Dendritic cell treated with granulocyte-macrophage colony-stimulating factor and Interleukin-4, amounts not matched to agents 40 ng/mL and 50 ng/mL, for 4 days (primary cell): ENCODE data around the gene ARHGAP26.
A peak's percentile ranks its signal among the peaks of the same experiment; 100 is the strongest.

Experiments used
- H3K27ac Mint-ChIP-seq: one replicate; pipeline ENCODE4 v1.8.0; 2022; ENCODE audit warnings: mild to moderate bottlenecking, mixed read lengths
- H3K27me3 Mint-ChIP-seq: one replicate; pipeline ENCODE4 v1.8.0; 2022; ENCODE audit warnings: mild to moderate bottlenecking, mixed read lengths
- H3K36me3 Mint-ChIP-seq: one replicate; pipeline ENCODE4 v1.8.0; 2022; ENCODE audit warnings: low read depth, mixed read lengths
- H3K4me1 Mint-ChIP-seq: one replicate; pipeline ENCODE4 v1.8.0; 2022; ENCODE audit warnings: low read depth, mixed read lengths
- H3K4me3 Mint-ChIP-seq: one replicate; pipeline ENCODE4 v1.8.0; 2022; ENCODE audit warnings: mild to moderate bottlenecking, moderate library complexity, mixed read lengths
- H3K9me3 Mint-ChIP-seq: one replicate; pipeline ENCODE4 v1.8.0; 2022; ENCODE audit warnings: mixed read lengths
- intact Hi-C: fragments of 100-400 bp; cut with micrococcal nuclease; formaldehyde crosslinking; loops from one replicate; pipeline ENCODE4 v1.15.0; 2022

The ARHGAP26 gene

DNA sequence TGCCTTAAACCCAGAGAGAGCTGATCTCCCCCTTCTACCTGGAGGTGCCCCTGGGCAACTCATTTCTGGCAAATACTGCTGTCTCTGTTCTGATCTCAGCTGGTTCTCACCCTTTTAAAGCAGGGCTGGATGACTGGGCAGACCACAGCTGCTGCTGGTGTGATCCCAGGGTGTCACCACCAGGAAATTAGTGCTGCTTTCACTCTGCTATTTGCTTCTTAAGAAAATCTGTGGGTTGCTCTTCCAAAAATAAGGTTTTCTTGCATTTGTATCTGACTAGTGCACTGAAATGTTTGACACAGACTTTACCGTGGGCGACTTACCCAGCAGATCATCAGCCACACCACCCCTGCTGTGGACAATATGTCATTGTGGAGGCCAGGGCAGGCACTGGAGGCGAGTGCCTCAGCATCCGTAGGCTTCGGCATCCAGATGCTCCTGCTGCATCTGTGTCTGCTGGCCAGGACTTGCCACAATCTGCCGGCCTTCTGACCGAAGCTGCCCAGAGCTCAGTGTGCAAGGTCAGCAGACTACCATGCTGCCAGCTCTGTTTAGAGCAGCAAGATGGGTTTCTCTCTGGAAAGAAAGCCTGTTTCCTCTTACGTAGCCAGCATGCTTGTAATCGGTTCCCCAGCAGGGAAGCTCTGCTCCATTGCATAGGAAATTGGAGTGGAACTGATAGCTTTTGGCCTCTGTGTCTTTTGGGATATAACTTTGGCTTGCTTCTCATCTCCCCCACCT is 13.6 kb downstream of the ARHGAP26 start:
- H3K27ac Mint-ChIP-seq: peak overlapping the region; percentile 89
- intact Hi-C loops: no loop called here

DNA sequence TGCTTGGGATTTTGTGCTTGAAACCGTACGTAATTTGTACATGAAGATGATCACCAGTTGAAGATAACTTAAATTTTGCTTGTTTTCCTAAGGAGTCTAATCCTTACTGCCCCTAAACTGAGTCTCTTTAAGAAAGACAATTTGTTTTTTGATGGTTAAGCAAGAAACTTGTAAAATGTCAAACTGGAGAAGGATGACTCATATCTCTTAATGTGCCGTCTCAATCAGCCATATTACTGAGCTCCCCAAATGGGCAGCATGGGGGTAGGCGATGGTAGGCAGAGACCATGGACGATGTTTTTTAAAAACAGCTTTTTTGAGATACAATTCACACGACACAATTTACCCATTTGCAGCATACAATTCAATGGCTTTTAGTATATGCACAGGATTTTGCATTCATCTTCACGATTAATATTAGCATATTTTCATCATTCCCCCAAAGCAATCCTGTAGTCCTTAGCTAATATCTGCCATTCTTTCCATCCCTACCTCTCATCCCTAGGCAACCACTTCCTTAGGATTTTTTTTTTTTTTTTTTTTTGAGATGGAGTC is 14.3 kb downstream of the ARHGAP26 start:
- H3K27me3 Mint-ChIP-seq: no peaks in the 10 kb centered on the region

More for the DNA sequence above, 13.6 kb downstream of the ARHGAP26 start:
- H3K9me3 Mint-ChIP-seq: no peaks in the 10 kb centered on the region
- peak overlapping the region; percentile 27 for H3K4me3 Mint-ChIP-seq
- peaks cover 27% of the 10 kb centered on the region for H3K36me3 Mint-ChIP-seq
- no peaks in the 10 kb centered on the region for H3K27me3 Mint-ChIP-seq
- peaks cover 70% of the 10 kb centered on the region for H3K4me1 Mint-ChIP-seq

DNA sequence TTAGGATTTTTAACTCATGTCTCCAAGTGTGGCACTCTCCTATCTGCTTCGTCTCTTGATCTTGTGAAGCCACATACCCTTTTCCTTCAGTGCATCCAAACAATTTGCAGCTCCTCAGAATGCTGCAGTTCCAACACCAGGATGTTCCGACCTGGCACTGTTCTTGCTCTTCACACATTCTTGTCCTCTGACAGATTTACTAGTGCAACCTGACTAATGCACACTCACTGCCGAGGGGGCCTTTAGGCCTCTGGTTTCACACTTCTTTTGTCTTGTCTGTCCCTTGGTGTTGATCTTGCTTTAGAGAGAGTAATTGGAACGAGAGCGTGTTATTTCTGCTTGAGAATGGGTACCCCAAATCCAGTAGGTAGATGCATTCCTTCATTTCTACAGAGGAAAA is 15.0 kb downstream of the ARHGAP26 start:
- peak overlapping the region; percentile 69 for H3K27ac Mint-ChIP-seq
- intact Hi-C loops: no loop called here
- H3K4me3 Mint-ChIP-seq: no peak overlapping the region
- no peaks in the 10 kb centered on the region for H3K27me3 Mint-ChIP-seq
- peaks cover 28% of the 10 kb centered on the region for H3K36me3 Mint-ChIP-seq
- H3K9me3 Mint-ChIP-seq: no peaks in the 10 kb centered on the region
- H3K4me1 Mint-ChIP-seq: peaks cover 62% of the 10 kb centered on the region

More for the DNA sequence above, 14.3 kb downstream of the ARHGAP26 start:
- Mint-ChIP-seq H3K4me3 (no peak overlapping the region), H3K36me3 (peaks cover 27% of the 10 kb centered on the region), H3K27ac (peak overlapping the region; percentile 89), H3K9me3 (no peaks in the 10 kb centered on the region), H3K4me1 (peaks cover 63% of the 10 kb centered on the region)
- intact Hi-C loops: no loop called here

DNA sequence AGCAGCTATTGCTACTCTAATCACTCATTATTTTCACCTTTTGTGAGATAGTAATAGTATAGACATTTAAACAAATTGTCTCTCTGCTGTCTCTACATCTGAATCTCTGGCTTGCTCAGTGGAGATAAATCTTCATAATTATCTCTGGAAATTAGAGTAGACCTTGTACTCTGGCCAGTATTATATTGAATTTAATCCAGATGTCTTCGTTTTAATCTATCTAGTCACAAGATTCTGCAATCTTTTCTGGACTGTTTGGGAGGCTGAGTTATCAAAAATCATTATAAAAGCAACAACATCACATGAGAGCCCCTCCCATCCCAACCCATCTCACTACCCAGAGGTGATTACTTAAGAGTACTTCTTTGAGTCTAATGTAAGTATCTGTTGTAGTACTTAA is 19.0 kb downstream of the ARHGAP26 start:
- no peaks in the 10 kb centered on the region for H3K9me3 Mint-ChIP-seq
- no peak overlapping the region for H3K27ac Mint-ChIP-seq
- H3K4me3 Mint-ChIP-seq: no peak overlapping the region
- no peaks in the 10 kb centered on the region for H3K27me3 Mint-ChIP-seq
- H3K36me3 Mint-ChIP-seq: peaks cover 37% of the 10 kb centered on the region
- H3K4me1 Mint-ChIP-seq: peaks cover 49% of the 10 kb centered on the region
- intact Hi-C loops: no loop called here

DNA sequence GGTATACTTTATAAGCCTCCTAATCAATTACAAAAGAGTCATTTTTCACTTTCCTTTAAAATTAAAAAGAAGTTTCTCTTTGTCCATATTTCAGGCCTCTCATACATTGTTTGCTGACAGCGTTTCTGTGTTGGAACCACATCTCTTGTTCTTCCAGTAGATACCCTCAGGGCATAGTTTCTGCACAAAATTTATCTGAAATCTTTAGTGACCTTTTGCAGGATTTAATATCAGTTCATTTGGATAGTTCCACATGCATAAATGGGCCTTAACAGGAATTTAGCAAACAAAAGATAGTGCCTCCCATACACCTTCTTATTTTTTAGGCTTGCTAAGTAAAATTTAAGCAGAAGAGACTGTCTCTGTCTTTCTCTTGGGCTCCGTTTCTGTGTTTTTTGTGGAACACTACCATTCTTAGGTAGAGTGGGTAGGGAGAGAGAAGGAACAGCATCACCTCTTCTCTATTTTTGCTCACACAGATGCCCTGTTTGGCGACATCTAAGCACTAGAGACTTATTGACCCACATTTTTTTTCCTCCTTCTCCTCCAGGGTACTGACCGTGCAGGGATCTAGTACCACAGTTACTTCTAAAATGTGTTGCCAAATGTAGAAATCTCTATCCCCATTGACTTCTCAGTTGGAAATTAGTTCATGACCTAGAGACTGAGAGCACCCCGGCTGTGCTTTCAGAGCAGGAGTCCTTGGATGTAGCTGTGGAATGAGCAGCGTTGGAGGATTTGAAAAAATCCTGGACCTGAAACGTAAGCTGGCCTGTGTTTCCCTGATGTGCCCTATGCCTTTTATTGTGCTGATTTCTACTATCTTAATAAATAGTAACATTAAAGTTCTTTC is 22.1 kb downstream of the ARHGAP26 start:
- H3K27me3 Mint-ChIP-seq: no peaks in the 10 kb centered on the region
- H3K9me3 Mint-ChIP-seq: no peaks in the 10 kb centered on the region
- peaks cover 22% of the 10 kb centered on the region for H3K36me3 Mint-ChIP-seq
- no peak overlapping the region for H3K4me3 Mint-ChIP-seq
- intact Hi-C loops: no loop called here
- peaks cover 56% of the 10 kb centered on the region for H3K4me1 Mint-ChIP-seq
- peak overlapping the region; percentile 87 for H3K27ac Mint-ChIP-seq

DNA sequence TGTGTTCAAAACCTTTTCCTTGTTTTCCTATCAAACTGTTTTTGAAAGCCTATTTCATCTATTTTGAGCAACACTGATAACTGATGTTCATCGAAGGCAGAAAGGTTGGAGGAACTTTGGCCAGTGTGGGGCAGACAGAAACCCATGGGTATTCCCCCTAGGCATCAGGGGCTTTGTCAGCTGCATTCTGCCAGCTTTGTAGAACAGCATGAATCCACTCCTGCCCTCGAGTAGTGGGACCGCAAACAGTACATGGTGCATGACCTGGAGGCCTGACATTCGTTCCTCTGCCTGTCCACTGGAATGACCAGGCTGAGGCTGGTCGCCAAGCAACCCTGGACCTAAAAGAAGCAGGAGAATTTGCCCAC is 22.7 kb downstream of the ARHGAP26 start:
- no peaks in the 10 kb centered on the region for H3K9me3 Mint-ChIP-seq
- peak overlapping the region; percentile 87 for H3K27ac Mint-ChIP-seq
- no peaks in the 10 kb centered on the region for H3K27me3 Mint-ChIP-seq
- peaks cover 22% of the 10 kb centered on the region for H3K36me3 Mint-ChIP-seq
- intact Hi-C loops: no loop called here
- peaks cover 60% of the 10 kb centered on the region for H3K4me1 Mint-ChIP-seq
- H3K4me3 Mint-ChIP-seq: no peak overlapping the region

DNA sequence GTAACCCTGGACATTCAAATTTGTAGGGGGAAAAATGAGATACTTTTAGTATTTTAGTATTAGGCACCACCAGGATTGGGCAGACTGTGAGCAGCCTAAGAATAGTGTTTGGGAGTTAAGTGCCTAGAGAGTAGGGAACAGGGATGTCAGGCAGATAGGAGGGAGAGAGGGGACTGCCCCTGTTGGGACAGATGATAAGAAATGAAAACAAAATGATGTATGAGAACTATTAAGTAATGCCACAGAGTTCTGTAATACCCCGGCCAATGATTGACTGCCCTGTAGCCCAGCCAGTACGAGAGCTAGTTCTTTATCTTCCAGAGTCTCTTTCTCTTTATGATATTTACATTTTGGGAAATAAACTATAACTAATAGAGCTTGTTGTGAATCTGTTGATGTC is 24.4 kb downstream of the ARHGAP26 start:
- H3K27ac Mint-ChIP-seq: peak overlapping the region; percentile 87
- H3K4me3 Mint-ChIP-seq: no peak overlapping the region
- no peaks in the 10 kb centered on the region for H3K9me3 Mint-ChIP-seq
- H3K4me1 Mint-ChIP-seq: peaks cover 76% of the 10 kb centered on the region
- intact Hi-C loops: no loop called here
- peaks cover 22% of the 10 kb centered on the region for H3K36me3 Mint-ChIP-seq
- no peaks in the 10 kb centered on the region for H3K27me3 Mint-ChIP-seq

DNA sequence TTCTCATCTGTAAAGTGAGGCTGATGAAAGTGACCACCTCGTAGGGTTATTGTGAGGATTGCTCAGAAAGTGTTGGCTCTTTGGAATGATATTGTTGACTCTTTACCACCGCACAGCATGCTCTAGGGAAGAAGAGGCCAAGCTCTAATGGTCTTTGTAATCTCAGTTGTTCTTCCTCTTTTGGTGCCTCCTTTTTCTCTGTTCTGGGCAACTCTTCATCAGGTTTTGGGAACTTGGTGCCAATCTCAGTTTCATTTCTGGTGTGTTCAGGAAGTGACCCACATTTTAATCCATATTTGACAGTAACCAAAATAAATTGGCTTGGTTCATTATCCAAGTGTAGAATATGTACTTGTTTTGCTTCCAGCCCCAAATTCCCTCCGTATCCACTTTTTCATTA is 25.1 kb downstream of the ARHGAP26 start:
- H3K4me3 Mint-ChIP-seq: no peak overlapping the region
- peaks cover 20% of the 10 kb centered on the region for H3K36me3 Mint-ChIP-seq
- H3K4me1 Mint-ChIP-seq: peaks cover 81% of the 10 kb centered on the region
- intact Hi-C loops: loop anchor here (5.0 kb wide), 1 partner anchor 42 kb away; no protein-coding TSS in a partner anchor
- no peaks in the 10 kb centered on the region for H3K27me3 Mint-ChIP-seq
- H3K27ac Mint-ChIP-seq: peak overlapping the region; percentile 87
- no peaks in the 10 kb centered on the region for H3K9me3 Mint-ChIP-seq

DNA sequence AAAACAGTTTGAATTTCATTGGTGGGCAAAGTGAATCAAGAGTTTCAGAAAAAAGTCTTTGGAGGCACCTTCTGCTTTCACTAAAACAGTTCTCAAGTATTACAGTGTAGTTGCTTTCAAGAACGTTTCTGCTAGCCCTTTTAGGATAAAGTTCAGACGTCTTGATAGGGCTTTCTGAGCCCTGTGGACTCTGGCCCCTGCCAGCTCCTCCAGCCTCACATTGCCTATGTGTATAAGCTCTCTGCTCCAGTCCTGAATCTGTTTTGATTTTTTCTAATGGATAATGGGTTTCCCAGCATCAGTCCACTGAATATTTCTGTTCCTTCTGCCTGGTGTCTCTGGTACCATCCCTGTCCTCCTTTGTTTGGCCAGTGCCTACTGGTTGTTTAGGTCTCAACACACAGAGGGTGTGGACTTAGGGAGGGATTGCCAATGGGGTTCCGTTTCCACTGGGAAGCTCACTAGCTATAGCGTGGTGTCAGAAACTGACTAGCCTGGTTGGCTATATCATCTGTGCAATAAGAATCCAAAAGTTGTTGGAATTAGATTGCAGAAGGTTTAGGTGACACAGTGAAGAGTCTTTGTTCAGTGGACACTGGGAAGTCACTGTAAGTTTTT is 26.4 kb downstream of the ARHGAP26 start:
- Mint-ChIP-seq H3K36me3 (peaks cover 7% of the 10 kb centered on the region), H3K27ac (peak overlapping the region; percentile 87), H3K9me3 (no peaks in the 10 kb centered on the region), H3K4me1 (peaks cover 89% of the 10 kb centered on the region), H3K4me3 (no peak overlapping the region), H3K27me3 (no peaks in the 10 kb centered on the region)
- intact Hi-C loops: loop anchor here (5.0 kb wide), 1 partner anchor 41 kb away; no protein-coding TSS in a partner anchor

DNA sequence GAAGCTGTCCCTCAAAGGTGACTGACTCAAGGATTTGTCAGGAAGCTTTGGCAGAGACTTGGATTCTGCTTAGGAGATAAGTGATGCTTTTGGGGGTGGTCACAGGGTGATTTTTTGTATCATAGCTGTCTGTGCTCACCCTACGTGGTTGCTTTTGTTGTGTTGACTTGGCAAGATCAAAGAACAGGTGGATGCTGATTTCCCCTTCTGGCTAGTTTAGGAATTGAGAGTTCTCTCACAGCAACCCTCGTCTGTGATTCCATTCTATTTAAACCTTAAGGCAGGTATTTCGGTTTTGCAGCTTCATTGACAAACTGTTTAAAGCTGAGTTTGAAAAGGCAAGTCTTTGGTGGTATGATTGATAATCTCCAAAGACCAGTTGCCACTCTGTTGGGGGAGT is 27.2 kb downstream of the ARHGAP26 start:
- Mint-ChIP-seq H3K9me3 (no peaks in the 10 kb centered on the region), H3K36me3 (peaks cover 7% of the 10 kb centered on the region)
- intact Hi-C loops: loop anchor here (5.0 kb wide), 1 partner anchor 40 kb away; no protein-coding TSS in a partner anchor

DNA sequence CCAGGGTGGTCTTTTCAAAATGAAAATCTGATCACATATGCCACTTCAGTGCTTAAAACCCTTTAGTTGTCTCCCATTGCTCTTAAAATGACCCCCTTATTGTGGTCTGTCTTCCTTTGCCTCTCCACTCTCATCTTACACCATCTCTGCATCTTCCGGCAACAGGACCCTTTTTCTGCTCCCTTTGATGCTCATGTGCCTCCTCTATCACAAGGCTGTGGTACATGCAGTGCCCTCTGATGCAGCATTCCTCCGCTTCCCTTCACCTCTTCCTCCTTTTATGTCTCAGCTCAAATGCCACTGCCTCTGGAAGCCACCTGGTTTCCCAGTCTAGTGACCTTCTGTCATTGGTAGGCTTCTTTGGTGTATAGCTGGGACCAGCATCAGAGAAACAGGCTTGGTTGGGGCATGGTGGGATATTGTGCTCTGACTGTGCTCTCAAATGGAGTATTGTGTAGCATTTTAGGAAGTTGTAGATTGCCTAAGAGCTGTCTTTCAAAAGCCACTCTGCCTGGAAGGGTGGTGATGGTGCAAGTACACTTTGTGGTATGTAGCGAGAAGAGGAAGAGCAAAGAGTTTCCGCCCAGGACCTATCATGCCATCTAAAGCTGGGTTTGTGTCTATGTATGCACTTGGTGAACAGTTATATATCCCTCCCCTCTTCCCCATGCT is 28.1 kb downstream of the ARHGAP26 start:
- intact Hi-C loops: loop anchor here (2.0 to 5.0 kb wide), 2 partner anchors 27 to 39 kb away; partner anchors contain the start of gene ARHGAP26
- Mint-ChIP-seq H3K36me3 (peaks cover 7% of the 10 kb centered on the region), H3K27ac (peak overlapping the region; percentile 87), H3K9me3 (no peaks in the 10 kb centered on the region), H3K4me1 (peaks cover 86% of the 10 kb centered on the region), H3K27me3 (no peaks in the 10 kb centered on the region), H3K4me3 (peak overlapping the region; percentile 44)

More for the DNA sequence above, 27.2 kb downstream of the ARHGAP26 start:
- Mint-ChIP-seq H3K27me3 (no peaks in the 10 kb centered on the region), H3K4me3 (no peak overlapping the region), H3K4me1 (peaks cover 94% of the 10 kb centered on the region), H3K27ac (peak overlapping the region; percentile 87)

DNA sequence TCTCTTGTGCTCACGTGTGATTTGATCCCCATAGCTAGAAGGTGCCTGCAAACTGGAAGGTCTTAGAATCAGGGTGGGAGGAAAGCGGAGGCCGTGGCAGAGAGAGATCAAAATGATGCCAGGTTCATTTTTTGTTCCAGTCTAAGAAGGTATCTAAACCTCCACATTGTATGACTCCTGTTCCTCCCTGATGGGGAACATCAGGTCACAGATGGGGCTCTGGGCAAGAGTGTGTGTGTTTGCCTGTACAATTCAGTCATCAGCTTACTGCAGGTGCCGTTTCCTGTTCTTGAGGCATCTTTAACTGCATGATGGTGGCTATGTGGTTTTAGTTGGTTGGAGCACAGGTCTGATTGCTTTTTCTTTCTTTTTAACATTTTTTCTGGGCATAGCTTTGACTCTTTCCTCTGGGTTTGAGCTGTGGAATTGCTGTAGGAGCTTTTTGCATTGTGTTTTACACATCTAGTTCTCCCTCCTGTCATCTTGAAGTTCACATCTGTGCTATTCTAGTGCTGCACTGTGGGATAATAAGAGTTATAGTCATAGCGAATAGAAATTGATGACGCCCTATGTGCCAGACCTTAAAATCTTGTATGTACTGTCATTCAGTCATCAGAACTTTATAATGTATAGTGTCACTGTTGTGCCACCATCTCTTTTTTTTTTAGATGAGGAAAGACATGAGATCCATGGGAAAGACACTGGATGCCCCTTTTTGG is 30.8 kb downstream of the ARHGAP26 start:
- Mint-ChIP-seq H3K36me3 (peaks cover 5% of the 10 kb centered on the region), H3K4me3 (no peak overlapping the region), H3K27ac (peak overlapping the region; percentile 87), H3K4me1 (peaks cover 87% of the 10 kb centered on the region), H3K27me3 (no peaks in the 10 kb centered on the region), H3K9me3 (no peaks in the 10 kb centered on the region)
- intact Hi-C loops: no loop called here

DNA sequence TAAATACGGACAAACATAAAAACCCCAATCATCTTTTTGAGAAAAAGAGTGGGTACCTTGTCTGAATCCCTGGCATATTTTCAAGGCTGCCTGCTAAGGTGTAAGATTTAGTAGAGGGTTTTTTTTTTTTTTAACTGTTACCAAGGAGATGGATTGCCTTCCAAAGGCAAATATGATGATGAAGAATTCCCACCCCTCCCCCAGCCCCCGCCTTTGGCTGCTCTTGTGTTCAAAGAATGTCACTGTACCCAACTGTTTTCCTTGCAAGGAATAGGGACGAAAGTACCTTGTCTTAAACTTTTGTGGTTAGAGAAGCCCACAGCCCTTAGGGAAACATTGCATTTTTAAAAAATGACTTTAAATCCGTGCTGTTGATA is 31.3 kb downstream of the ARHGAP26 start:
- H3K27ac Mint-ChIP-seq: peak overlapping the region; percentile 87
- intact Hi-C loops: no loop called here
- H3K9me3 Mint-ChIP-seq: no peaks in the 10 kb centered on the region
- H3K4me3 Mint-ChIP-seq: no peak overlapping the region
- no peaks in the 10 kb centered on the region for H3K27me3 Mint-ChIP-seq
- H3K36me3 Mint-ChIP-seq: peaks cover 5% of the 10 kb centered on the region
- H3K4me1 Mint-ChIP-seq: peaks cover 87% of the 10 kb centered on the region
